HL-60 (cell line): ENCODE results near the gene SH3GL1.

Source experiments
- DNase-seq, 2 experiments: peaks; one replicate each; pipeline ENCODE4 v3.0.0-alpha.2; 2010 to 2020; ENCODE audit warnings: low read depth in 1 of 2, low spot score in 1 of 2
- H3K27ac ChIP-seq: fragments of 250-450 bp; sonication (Bioruptor Pico); replicated peaks from 2 replicates; pipeline ENCODE4 v1.5.1; 2020; ENCODE audit warnings: mild to moderate bottlenecking, moderate library complexity
- H3K27me3 ChIP-seq: fragments of 250-450 bp; sonication (Bioruptor Pico); 2 replicates; pipeline ENCODE4 v1.5.1; 2021; ENCODE audit warnings: mild to moderate bottlenecking, moderate library complexity; ENCODE audit not compliant: insufficient read depth, poor library complexity, severe bottlenecking
- H3K4me3 ChIP-seq: replicated peaks from 2 replicates; pipeline ENCODE4 v1.5.1; 2011; ENCODE audit warnings: mild to moderate bottlenecking, control low read depth, low read length; ENCODE audit not compliant: insufficient read depth
- GABPA ChIP-seq: IDR thresholded peaks from 2 replicates; pipeline ENCODE4 v1.6.1; 2012; ENCODE audit warnings: low read depth
- POLR2AphosphoS5 ChIP-seq: IDR thresholded peaks from 2 replicates; pipeline ENCODE4 v1.6.1; 2012; ENCODE audit warnings: low read depth
- REST ChIP-seq: IDR thresholded peaks from 2 replicates; pipeline ENCODE4 v1.6.1; 2012; ENCODE audit warnings: low read depth; ENCODE audit not compliant: insufficient replicate concordance
- SPI1 ChIP-seq: IDR thresholded peaks from 2 replicates; pipeline ENCODE4 v1.6.1; 2012; ENCODE audit warnings: low read depth, mild to moderate bottlenecking, borderline replicate concordance
- TF ChIP-seq, protein P1 (sequence below): IDR thresholded peaks from one replicate; pipeline ENCODE4 v1.5.1; 2011; ENCODE audit warnings: low read length, control low read depth, inconsistent platforms; ENCODE audit not compliant: insufficient read depth

Gene SH3GL1

GRCh38 chr19:4360081-4360569 is 40.2 kb downstream of the SH3GL1 start:
- Histone ChIP-seq H3K4me3 (no peak overlapping the region), H3K27ac (no peak overlapping the region)

GRCh38 chr19:4359627-4360000 is 40.7 kb downstream of the SH3GL1 start:
- TF ChIP-seq SPI1, result no peak
- no peak for TF ChIP-seq REST
- no peak for TF ChIP-seq POLR2AphosphoS5
- TF ChIP-seq, protein P1, sequence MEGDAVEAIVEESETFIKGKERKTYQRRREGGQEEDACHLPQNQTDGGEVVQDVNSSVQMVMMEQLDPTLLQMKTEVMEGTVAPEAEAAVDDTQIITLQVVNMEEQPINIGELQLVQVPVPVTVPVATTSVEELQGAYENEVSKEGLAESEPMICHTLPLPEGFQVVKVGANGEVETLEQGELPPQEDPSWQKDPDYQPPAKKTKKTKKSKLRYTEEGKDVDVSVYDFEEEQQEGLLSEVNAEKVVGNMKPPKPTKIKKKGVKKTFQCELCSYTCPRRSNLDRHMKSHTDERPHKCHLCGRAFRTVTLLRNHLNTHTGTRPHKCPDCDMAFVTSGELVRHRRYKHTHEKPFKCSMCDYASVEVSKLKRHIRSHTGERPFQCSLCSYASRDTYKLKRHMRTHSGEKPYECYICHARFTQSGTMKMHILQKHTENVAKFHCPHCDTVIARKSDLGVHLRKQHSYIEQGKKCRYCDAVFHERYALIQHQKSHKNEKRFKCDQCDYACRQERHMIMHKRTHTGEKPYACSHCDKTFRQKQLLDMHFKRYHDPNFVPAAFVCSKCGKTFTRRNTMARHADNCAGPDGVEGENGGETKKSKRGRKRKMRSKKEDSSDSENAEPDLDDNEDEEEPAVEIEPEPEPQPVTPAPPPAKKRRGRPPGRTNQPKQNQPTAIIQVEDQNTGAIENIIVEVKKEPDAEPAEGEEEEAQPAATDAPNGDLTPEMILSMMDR, result no peak
- no peak for TF ChIP-seq GABPA
- H3K4me3 ChIP-seq, result no peak overlapping the region
- no peaks in the 10 kb centered on the region for H3K27me3 ChIP-seq
- no peak overlapping the region for H3K27ac ChIP-seq
- DNase-seq, result no peak

More at GRCh38 chr19:4360081-4360569, 40.2 kb downstream of the SH3GL1 start:
- no peak for DNase-seq
- TF ChIP-seq, protein P1, result no peak
- TF ChIP-seq SPI1 (no peak), POLR2AphosphoS5 (no peak), GABPA (no peak), REST (no peak)
- H3K27me3 ChIP-seq, result no peaks in the 10 kb centered on the region

GRCh38 chr19:4358709-4359626 is 41.4 kb downstream of the SH3GL1 start:
- no peak overlapping the region for H3K4me3 ChIP-seq
- H3K27me3 ChIP-seq, result no peaks in the 10 kb centered on the region
- no peak for DNase-seq
- no peak overlapping the region for H3K27ac ChIP-seq
- TF ChIP-seq, protein P1, result no peak
- TF ChIP-seq POLR2AphosphoS5, result no peak
- no peak for TF ChIP-seq SPI1
- no peak for TF ChIP-seq REST
- no peak for TF ChIP-seq GABPA
